ENCODE data around the gene CEP85L.

Gene CEP85L

DNA sequence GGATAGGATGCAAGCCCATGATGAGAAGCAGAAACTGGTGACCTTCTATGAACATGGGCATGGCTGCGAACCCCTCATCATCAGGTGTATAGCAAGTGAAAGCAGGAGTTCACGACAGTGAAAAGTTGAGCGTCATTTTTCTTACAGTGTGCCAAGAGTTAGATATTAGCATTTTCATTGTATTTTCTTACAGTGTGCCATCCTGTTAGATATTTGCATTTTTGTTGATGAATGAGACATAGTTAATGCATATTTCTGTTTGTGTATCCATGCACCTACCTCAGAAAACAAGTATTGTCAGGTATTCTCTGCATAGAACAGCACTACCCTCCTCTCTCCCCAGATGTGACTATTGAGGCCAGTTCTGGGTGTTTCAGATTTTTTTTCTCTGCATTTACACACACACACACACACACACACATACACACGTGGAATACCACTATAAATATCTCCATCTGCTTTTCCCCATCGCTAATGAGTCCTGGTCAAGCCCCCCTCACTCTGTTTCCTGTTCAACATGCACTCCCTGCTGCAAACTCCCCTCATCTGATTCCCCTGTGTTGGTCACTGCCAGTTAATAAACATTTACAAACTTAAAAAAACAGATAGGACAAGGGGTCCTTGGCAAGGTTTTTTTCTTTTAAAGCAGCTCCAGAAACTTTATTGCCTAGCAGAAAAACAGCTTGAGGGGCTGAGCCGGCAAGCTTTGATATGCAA, 61.6 kb downstream of the CEP85L start:
- H3K4me1 ChIP-seq (ENCODE audit: control insufficient read depth, insufficient read depth, low read length): peaks cover 20% of the 10 kb centered on the region

DNA sequence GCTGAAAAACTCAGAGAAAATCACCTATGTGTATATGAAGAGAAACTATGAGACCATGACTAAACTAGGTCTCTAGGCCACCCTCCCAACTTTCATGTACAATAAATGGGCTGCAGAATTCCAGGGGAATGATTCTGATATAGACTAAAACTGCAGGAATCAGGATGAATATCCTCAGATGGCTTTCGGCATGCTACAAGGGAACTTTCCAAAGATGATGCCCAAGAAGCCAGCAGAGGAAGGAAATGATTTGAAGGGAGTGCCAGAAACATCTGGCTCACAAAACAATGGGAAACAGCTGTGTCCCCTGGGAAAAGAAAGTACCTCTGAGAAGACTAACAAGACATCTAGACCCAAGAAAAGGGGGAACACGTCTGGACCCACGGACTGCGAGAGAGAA, 62.2 kb downstream of the CEP85L start:
- H3K9me3 ChIP-seq (ENCODE audit: control insufficient read depth, low read length): no peaks in the 10 kb centered on the region
- H3K4me3 ChIP-seq (ENCODE audit: low read length): no peak overlapping the region
- no peaks in the 10 kb centered on the region for H3K27me3 ChIP-seq (replicated peaks; ENCODE audit: control insufficient read depth, insufficient read depth, low read length)
- peaks cover 20% of the 10 kb centered on the region for H3K4me1 ChIP-seq (ENCODE audit: control insufficient read depth, insufficient read depth, low read length)
- no peaks in the 10 kb centered on the region for H3K36me3 ChIP-seq (ENCODE audit: control insufficient read depth, insufficient read depth, low read length, severe bottlenecking)
- DNase-seq (ENCODE audit: low read depth): peak; percentile 20
- no peak overlapping the region for H3K9ac ChIP-seq (ENCODE audit: low read length)

More for the DNA sequence above, 61.6 kb downstream of the CEP85L start:
- Histone ChIP-seq H3K36me3 (ENCODE audit: control insufficient read depth, insufficient read depth, low read length, severe bottlenecking) (no peaks in the 10 kb centered on the region), H3K9ac (ENCODE audit: low read length) (no peak overlapping the region), H3K4me3 (ENCODE audit: low read length) (no peak overlapping the region), H3K9me3 (ENCODE audit: control insufficient read depth, low read length) (no peaks in the 10 kb centered on the region), H3K27me3 (replicated peaks; ENCODE audit: control insufficient read depth, insufficient read depth, low read length) (no peaks in the 10 kb centered on the region)
- no peak for DNase-seq (ENCODE audit: low read depth)

DNA sequence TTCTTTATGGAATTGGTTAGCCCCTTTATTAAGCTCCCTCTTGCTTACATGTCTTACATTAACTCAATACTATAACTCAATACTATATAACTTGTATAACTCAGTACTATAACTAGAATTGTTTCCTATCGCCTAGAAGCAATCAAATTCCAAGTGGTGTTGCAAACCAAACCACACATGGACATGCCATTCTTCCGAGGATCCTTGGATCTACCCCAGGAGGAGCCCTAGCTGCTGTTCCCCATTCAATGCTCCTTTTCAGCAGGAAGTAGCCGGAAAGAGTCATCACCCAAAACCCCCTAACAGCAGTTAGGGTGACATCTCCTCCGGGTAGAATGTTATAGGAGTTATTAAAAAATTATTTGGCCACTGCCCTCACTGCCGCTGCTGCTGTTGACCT, 62.8 kb downstream of the CEP85L start:
- no peaks in the 10 kb centered on the region for H3K27me3 ChIP-seq (replicated peaks; ENCODE audit: control insufficient read depth, insufficient read depth, low read length)
- H3K4me3 ChIP-seq (ENCODE audit: low read length): no peak overlapping the region
- H3K9ac ChIP-seq (ENCODE audit: low read length): no peak overlapping the region
- H3K36me3 ChIP-seq (ENCODE audit: control insufficient read depth, insufficient read depth, low read length, severe bottlenecking): no peaks in the 10 kb centered on the region
- H3K9me3 ChIP-seq (ENCODE audit: control insufficient read depth, low read length): no peaks in the 10 kb centered on the region
- H3K4me1 ChIP-seq (ENCODE audit: control insufficient read depth, insufficient read depth, low read length): peaks cover 20% of the 10 kb centered on the region
- DNase-seq (ENCODE audit: low read depth): peak; percentile 8

DNA sequence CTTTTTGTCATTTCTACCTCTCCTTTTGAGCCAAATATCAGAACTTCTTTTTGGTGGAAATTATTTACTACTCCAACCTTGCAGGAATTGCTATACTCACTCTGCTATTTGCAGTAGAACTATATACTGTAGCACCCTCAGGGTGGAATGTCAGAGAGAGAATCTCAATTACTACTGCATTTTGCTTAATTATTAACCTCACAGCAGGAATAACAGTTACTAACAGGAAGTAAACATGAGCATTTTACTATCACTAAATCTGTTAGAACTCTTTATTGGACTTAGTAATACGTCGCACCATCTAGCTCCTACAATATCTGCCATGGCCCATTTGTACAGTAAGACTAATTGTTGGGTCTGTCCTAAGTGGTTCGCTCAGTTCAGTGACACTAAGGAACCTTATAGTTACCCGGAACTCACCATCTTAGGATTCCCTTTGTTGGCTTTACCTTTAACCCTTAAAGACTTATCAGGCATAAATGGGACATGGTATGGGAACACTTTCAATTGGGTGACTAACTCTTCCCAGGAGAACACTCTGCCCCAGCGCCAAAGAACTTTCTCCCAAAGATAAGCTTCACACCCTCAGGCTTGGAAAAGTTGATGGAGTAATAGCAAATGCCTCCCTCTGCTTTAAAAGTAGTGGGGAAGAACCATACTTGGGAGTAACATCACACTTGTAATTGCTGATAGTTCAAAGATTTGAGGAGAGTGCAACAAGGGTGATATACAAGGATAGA, 64.5 kb downstream of the CEP85L start:
- H3K9me3 ChIP-seq (ENCODE audit: control insufficient read depth, low read length): no peaks in the 10 kb centered on the region

DNA sequence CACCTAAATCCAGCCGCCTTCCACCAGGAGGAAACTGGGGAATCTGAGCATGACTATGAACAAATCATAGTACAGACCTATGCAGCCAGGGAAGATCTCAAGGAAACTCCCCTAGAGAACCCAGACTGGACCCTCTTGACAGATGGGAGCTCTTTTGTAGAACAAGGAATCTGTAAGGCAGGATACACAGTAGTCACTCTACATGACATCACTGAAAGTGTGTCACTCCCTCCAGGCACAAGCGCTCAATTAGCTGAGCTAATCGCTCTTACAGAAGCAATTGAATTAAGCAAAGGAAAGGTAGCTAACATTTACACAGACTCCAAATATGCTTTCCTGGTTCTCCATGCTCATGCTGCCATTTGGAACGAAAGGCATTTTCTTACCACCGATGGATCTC, 66.5 kb downstream of the CEP85L start:
- no peak overlapping the region for H3K9ac ChIP-seq (ENCODE audit: low read length)
- H3K27me3 ChIP-seq (replicated peaks; ENCODE audit: control insufficient read depth, insufficient read depth, low read length): no peaks in the 10 kb centered on the region
- H3K4me1 ChIP-seq (ENCODE audit: control insufficient read depth, insufficient read depth, low read length): peaks cover 36% of the 10 kb centered on the region
- H3K4me3 ChIP-seq (ENCODE audit: low read length): no peak overlapping the region
- no peaks in the 10 kb centered on the region for H3K36me3 ChIP-seq (ENCODE audit: control insufficient read depth, insufficient read depth, low read length, severe bottlenecking)
- no peak for DNase-seq (ENCODE audit: low read depth)
- no peaks in the 10 kb centered on the region for H3K9me3 ChIP-seq (ENCODE audit: control insufficient read depth, low read length)

More for the DNA sequence above, 64.5 kb downstream of the CEP85L start:
- H3K4me3 ChIP-seq (ENCODE audit: low read length): no peak overlapping the region
- H3K9ac ChIP-seq (ENCODE audit: low read length): no peak overlapping the region
- peaks cover 22% of the 10 kb centered on the region for H3K4me1 ChIP-seq (ENCODE audit: control insufficient read depth, insufficient read depth, low read length)
- H3K27me3 ChIP-seq (replicated peaks; ENCODE audit: control insufficient read depth, insufficient read depth, low read length): no peaks in the 10 kb centered on the region
- no peak for DNase-seq (ENCODE audit: low read depth)
- H3K36me3 ChIP-seq (ENCODE audit: control insufficient read depth, insufficient read depth, low read length, severe bottlenecking): no peaks in the 10 kb centered on the region

DNA sequence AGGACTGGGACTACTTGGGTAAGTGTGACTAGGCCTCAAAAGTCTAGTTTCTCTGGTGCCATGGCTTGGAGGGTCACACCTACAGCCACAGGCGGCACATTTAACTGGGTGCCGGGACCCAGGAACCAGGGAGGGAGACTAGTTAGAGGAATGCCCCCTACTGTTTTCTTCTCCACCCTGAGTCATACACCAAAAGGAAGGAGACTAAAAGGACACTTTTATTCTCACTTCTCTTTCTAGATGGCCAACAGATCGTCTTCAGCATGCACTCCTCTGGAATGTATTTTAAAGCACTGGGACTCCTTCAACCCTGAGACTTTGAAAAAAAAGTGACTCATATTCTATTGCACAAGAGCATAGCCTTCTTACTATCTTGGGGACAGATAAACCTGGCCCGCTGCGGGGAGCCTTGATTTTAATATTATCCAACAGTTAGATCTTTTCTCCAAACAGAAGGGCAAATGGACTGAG, 69.9 kb downstream of the CEP85L start:
- DNase-seq (ENCODE audit: low read depth): peak; percentile 77
- peak overlapping the region; percentile 29 for H3K4me3 ChIP-seq (ENCODE audit: low read length)
- H3K4me1 ChIP-seq (ENCODE audit: control insufficient read depth, insufficient read depth, low read length): peaks cover 22% of the 10 kb centered on the region
- H3K9ac ChIP-seq (ENCODE audit: low read length): peak overlapping the region; percentile 57
- no peaks in the 10 kb centered on the region for H3K36me3 ChIP-seq (ENCODE audit: control insufficient read depth, insufficient read depth, low read length, severe bottlenecking)
- no peaks in the 10 kb centered on the region for H3K27me3 ChIP-seq (replicated peaks; ENCODE audit: control insufficient read depth, insufficient read depth, low read length)
- peaks cover 11% of the 10 kb centered on the region for H3K9me3 ChIP-seq (ENCODE audit: control insufficient read depth, low read length)

DNA sequence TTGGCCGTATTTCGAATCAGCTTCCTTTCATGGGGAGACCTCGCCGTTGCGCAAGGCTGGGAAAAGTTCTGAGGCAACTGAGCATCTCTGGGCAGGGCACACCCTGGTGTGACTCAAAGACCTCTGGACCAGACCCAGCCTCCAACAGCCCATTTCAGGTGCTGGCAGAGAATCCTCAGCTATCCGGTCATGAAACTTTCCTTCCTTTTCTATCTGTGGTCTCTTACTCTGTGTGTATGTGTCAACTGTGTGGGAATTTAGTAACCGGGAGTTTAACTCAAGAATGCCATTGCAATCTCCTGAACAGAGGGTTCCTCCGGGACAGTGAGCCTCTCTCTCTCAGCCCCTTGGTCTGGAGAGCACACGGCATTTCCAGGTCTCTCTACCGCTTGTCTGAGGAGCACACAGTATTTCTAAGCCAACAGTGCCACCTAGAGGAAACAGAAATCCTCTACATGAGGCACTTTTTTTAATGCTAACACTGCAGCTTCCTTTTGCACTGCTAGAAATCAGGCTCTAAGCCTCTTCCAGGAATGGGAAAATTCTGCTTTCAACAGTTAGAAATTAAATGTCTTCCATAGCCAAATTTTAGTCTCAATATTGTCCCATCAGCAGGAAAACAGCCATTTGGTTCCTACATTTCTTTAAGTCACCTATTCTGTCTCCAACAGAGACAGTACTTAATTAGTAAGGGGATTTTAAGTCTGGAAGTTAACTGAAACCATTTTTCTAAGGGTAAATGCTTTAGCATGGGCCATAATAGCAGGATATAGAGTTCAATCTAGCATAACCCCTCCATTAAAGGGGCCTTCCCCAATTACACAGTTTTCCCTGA, 70.6 kb downstream of the CEP85L start:
- Histone ChIP-seq H3K36me3 (ENCODE audit: control insufficient read depth, insufficient read depth, low read length, severe bottlenecking) (no peaks in the 10 kb centered on the region), H3K4me3 (ENCODE audit: low read length) (peak overlapping the region; percentile 32), H3K9me3 (ENCODE audit: control insufficient read depth, low read length) (peaks cover 11% of the 10 kb centered on the region), H3K27me3 (replicated peaks; ENCODE audit: control insufficient read depth, insufficient read depth, low read length) (no peaks in the 10 kb centered on the region), H3K4me1 (ENCODE audit: control insufficient read depth, insufficient read depth, low read length) (peaks cover 22% of the 10 kb centered on the region), H3K9ac (ENCODE audit: low read length) (peak overlapping the region; percentile 57)
- peak; percentile 85 for DNase-seq (ENCODE audit: low read depth)

DNA sequence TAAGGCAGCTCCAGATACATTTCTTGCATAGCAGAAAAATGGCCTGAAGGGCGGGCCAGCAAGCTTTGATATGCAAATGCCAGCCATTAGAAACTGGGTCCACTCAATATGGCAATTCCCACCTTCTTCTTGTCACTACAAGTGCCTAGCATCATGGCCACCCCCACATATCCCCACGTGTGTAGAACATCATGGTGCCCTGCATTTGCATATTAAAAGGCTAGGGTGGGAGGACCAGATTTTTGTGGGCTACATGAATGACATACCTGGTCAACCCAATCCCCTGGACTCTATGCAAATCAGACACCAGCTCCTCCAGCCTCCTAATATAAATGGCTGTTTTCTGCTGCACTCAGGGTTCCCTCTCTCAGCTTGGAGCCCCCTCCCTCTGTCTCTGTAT, 71.6 kb downstream of the CEP85L start:
- H3K9me3 ChIP-seq (ENCODE audit: control insufficient read depth, low read length): peaks cover 14% of the 10 kb centered on the region
- H3K4me3 ChIP-seq (ENCODE audit: low read length): no peak overlapping the region

DNA sequence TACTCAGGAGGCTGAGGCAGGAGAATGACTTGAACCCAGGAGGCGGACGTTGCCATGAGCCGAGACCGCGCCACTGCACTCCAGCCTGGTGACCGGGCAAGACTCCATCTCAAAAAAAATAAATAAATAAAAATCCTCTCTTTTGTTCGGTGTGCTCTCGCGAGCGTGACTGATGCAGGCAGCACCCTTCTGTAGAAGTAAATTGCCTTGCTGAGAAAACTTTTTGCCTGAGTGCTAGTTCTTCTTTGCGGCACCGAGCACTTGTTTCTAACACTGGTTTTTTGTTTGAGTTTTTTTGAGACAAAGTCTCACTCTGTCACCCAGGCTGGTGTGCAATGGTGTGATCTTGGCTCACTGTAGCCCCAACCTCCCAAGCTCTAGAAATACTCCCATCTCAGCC, 72.8 kb downstream of the CEP85L start:
- Histone ChIP-seq H3K9ac (ENCODE audit: low read length) (no peak overlapping the region), H3K4me3 (ENCODE audit: low read length) (no peak overlapping the region), H3K9me3 (ENCODE audit: control insufficient read depth, low read length) (peaks cover 26% of the 10 kb centered on the region), H3K27me3 (replicated peaks; ENCODE audit: control insufficient read depth, insufficient read depth, low read length) (no peaks in the 10 kb centered on the region), H3K36me3 (ENCODE audit: control insufficient read depth, insufficient read depth, low read length, severe bottlenecking) (peaks cover 12% of the 10 kb centered on the region), H3K4me1 (ENCODE audit: control insufficient read depth, insufficient read depth, low read length) (peaks cover 22% of the 10 kb centered on the region)
- no peak for DNase-seq (ENCODE audit: low read depth)

More for the DNA sequence above, 71.6 kb downstream of the CEP85L start:
- H3K4me1 ChIP-seq (ENCODE audit: control insufficient read depth, insufficient read depth, low read length): peaks cover 22% of the 10 kb centered on the region
- no peak overlapping the region for H3K9ac ChIP-seq (ENCODE audit: low read length)
- peaks cover under 1% of the 10 kb centered on the region for H3K36me3 ChIP-seq (ENCODE audit: control insufficient read depth, insufficient read depth, low read length, severe bottlenecking)
- no peak for DNase-seq (ENCODE audit: low read depth)
- no peaks in the 10 kb centered on the region for H3K27me3 ChIP-seq (replicated peaks; ENCODE audit: control insufficient read depth, insufficient read depth, low read length)

DNA sequence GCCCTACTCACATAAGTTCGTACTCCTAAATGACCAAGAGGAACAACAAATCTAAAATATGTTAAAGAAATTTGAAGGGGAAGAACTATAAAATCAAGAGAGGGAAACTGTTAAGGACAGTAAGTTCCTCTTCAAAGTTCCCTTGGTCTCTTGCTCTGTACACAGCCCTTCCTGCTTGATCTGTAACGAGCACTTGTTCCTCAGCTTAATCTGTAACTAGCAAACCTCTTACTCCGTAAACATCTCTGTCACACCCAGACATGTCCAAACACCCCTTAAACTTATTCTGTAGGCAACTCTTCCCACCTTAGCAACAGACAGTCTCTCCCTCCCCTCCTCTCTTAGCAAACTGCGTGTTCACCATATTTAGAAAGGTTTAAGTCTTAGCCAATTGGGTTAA, 73.4 kb downstream of the CEP85L start:
- Histone ChIP-seq H3K27me3 (replicated peaks; ENCODE audit: control insufficient read depth, insufficient read depth, low read length) (no peaks in the 10 kb centered on the region), H3K9me3 (ENCODE audit: control insufficient read depth, low read length) (peaks cover 30% of the 10 kb centered on the region)

More for the DNA sequence above, 73.4 kb downstream of the CEP85L start:
- Histone ChIP-seq H3K4me3 (ENCODE audit: low read length) (no peak overlapping the region), H3K4me1 (ENCODE audit: control insufficient read depth, insufficient read depth, low read length) (peaks cover 22% of the 10 kb centered on the region), H3K36me3 (ENCODE audit: control insufficient read depth, insufficient read depth, low read length, severe bottlenecking) (peaks cover 12% of the 10 kb centered on the region), H3K9ac (ENCODE audit: low read length) (no peak overlapping the region)
- no peak for DNase-seq (ENCODE audit: low read depth)
